22Rv1 (cell line): ENCODE results near the gene TMEM30A.

Source experiments
- H3K27ac ChIP-seq: fragments of 450-650 bp; 2 replicates; pipeline ENCODE4 v1.5.1; 2017
- CTCF ChIP-seq: fragments of 450-650 bp; IDR thresholded peaks from 2 replicates; pipeline ENCODE4 v1.5.1; 2017; ENCODE audit warnings: mild to moderate bottlenecking
- ZFX ChIP-seq: fragments of 450-650 bp; IDR thresholded peaks from 2 replicates; pipeline ENCODE4 v1.6.1; 2017; ENCODE audit warnings: antibody characterized with exemption, borderline replicate concordance

The TMEM30A gene

DNA sequence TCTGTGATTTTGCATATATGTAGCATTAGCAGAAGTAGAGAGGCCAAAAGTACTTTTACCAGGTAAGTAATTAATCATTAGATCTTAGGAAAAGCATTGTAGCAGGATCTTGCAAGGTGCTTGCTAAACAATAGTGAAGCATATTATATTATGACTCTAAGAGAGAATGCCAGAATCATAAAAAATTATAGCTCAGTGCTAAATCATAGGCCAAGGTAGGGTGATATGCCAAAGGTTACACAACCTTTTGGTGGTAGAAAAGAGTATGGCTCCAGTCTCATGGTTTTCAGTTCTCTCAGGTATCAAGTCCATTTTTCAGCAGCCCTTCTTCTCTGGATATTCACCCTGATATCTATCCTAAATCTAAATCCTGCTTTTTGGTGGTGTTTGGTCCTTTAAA lies 16.9 kb upstream of the TMEM30A start:
- TF ChIP-seq ZFX (no peak), CTCF (no peak)
- no peak overlapping the region for H3K27ac ChIP-seq

- TF ChIP-seq CTCF (no peak), ZFX (no peak)
- no peak overlapping the region for H3K27ac ChIP-seq
Measured at GRCh38 chr6:75301088-75301487, 16.5 kb upstream of the TMEM30A start.

DNA sequence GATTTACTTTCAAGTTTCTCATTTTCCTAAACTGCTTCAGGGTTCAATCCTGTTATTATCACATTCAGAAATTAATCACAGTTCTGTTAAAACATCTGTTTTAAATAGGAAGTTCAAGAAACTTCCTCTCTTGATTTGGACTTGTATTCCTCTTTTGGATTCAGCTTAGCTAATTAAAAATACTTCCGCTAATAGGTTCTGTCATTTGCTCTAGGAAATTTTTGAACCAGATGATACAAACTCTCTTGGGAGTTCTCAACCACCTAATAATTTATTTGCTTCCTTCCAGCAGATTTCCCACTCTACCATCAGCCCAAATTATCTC lies 15.9 kb upstream of the TMEM30A start:
- H3K27ac ChIP-seq, result no peak overlapping the region
- TF ChIP-seq CTCF, result no peak
- no peak for TF ChIP-seq ZFX

- TF ChIP-seq CTCF, result no peak
- no peak for TF ChIP-seq ZFX
- H3K27ac ChIP-seq, result no peak overlapping the region
Measured at GRCh38 chr6:75299801-75300530, 15.4 kb upstream of the TMEM30A start.

DNA sequence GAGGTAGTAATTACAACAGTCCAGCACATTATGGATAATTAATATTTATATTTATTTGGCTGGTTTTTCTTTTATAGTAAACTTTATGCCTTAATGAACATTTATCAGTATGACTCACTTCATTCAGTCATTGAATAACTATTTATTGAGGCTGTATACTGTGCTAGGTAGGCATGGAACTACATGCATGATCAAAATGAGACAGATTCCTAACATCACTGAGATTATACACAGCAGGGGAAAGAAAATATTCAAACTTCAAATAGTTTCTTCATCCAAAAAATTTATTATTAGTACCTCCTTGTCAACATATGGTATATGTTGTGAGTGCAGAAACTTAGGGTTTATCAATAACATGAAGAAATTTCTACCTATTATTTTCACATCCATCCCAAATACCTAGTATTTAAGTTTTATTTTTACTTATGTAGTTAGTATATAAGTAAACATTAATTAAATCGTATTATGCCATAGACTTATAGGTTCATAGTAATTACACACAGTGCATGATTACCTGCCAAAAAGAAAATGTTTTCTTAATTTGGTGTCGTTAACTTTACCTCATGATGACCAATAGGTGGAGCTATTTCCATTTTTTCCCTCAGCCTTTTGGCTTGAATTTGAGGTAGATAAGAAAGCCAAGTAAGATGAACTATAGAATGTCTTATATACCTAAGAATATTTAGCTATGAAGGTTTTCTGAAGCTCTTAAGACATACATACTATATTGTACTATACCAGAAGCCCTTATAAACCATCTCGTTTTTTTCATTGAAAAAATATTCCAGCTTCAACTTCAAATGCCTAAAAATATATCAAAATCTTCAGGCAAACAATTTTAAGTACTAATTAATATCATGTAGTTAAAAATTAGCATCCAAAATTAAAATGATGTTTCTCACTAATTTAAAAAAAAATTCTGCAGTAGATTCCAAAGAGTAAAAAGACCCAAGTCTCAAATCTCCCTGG lies 12.5 kb upstream of the TMEM30A start:
- TF ChIP-seq ZFX (no peak), CTCF (peak; percentile 84)
- no peak overlapping the region for H3K27ac ChIP-seq

DNA sequence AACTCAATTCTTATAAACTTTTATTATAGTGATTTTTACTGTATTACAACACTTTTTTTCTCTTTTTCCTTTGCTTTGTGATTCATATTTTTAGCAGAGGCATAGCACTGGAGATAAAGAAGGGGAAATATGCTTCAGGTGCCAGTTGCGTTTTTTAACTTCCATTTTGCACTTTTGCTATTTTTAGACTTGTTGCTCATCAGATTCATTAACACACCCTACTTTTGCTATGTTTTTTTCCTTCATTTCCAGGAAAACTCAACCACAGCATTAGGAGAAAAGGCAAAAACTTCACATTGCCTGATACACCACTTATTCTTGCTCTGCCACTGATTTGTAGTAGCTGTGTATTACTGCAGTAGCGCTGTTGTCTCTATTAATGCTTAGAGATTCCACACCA lies 8.0 kb upstream of the TMEM30A start:
- TF ChIP-seq ZFX, result no peak
- no peak for TF ChIP-seq CTCF
- no peak overlapping the region for H3K27ac ChIP-seq

DNA sequence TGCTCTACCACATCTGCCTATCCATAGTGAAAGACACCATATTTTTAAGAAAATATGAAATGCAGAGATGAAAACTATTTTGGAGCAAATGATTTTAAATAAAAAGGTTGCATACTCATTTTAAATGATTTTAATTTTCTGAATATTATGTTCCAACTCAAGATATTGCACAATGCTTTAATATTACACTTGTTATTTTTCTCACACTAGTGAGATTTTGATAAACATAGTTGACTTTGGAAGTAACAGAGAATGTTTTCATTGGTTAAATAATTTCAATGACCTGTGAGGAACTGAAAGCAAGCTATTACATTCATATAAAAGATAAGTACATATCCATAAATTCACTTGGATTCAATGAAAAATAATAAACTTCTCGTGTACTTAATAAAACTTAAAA lies 7.2 kb upstream of the TMEM30A start:
- H3K27ac ChIP-seq, result no peak overlapping the region
- TF ChIP-seq CTCF (no peak), ZFX (no peak)
